Hepatocyte (in vitro differentiated cells): ENCODE measurements around the gene SDK1. TPM values are rescaled to one million over a fixed set of nuclear protein-coding genes. Genes with fewer than 3 reads are reported as not detected.

ENCODE experiments used
- DNase-seq: peaks from one replicate; pipeline ENCODE4 v3.0.0-alpha.2; 2016; ENCODE audit warnings: low spot score
- H2AFZ ChIP-seq: fragments of 200-600 bp; sonication (generic); 2 replicates; pipeline ENCODE4 v1.6.0; 2016; ENCODE audit warnings: antibody characterized with exemption, mild to moderate bottlenecking
- H3K27ac ChIP-seq: fragments of 200-600 bp; sonication (generic); 2 replicates; pipeline ENCODE4 v1.5.1; 2016; ENCODE audit warnings: mild to moderate bottlenecking
- H3K27me3 ChIP-seq: fragments of 200-600 bp; sonication (generic); 2 replicates; pipeline ENCODE4 v1.6.1; 2016
- H3K36me3 ChIP-seq: fragments of 200-600 bp; sonication (generic); replicated peaks from 2 replicates; pipeline ENCODE4 v1.5.1; 2016; ENCODE audit warnings: low read depth; ENCODE audit not compliant: insufficient read depth
- H3K4me1 ChIP-seq: fragments of 200-600 bp; sonication (generic); 2 replicates; pipeline ENCODE4 v1.5.1; 2016; ENCODE audit warnings: mild to moderate bottlenecking, moderate library complexity; ENCODE audit not compliant: insufficient read depth
- H3K4me2 ChIP-seq: fragments of 200-600 bp; sonication (generic); 2 replicates; pipeline ENCODE4 v1.6.0; 2016
- H3K4me3 ChIP-seq: fragments of 200-600 bp; sonication (generic); 2 replicates; pipeline ENCODE4 v1.5.1; 2016; ENCODE audit warnings: mild to moderate bottlenecking
- H3K79me2 ChIP-seq: fragments of 200-600 bp; sonication (generic); 2 replicates; pipeline ENCODE4 v1.6.0; 2017; ENCODE audit warnings: mild to moderate bottlenecking
- H3K9me2 ChIP-seq: fragments of 200-600 bp; sonication (generic); replicated peaks from 2 replicates; pipeline ENCODE4 v1.6.0; 2017; ENCODE audit warnings: mild to moderate bottlenecking; ENCODE audit not compliant: insufficient read depth
- H3K9me3 ChIP-seq: fragments of 200-600 bp; sonication (generic); 2 replicates; pipeline ENCODE4 v1.5.1; 2016; ENCODE audit warnings: low read depth, mild to moderate bottlenecking
- H4K20me1 ChIP-seq: fragments of 200-600 bp; sonication (generic); 2 replicates; pipeline ENCODE4 v1.6.0; 2016; ENCODE audit warnings: mild to moderate bottlenecking; ENCODE audit not compliant: insufficient read depth, poor library complexity, severe bottlenecking
- EZH2 ChIP-seq: fragments of 200-600 bp; sonication (generic); IDR thresholded peaks from 2 replicates; pipeline ENCODE4 v1.6.1; 2016; ENCODE audit warnings: antibody characterized with exemption, mild to moderate bottlenecking, borderline replicate concordance
- EZH2phosphoT487 ChIP-seq: fragments of 200-600 bp; sonication (generic); IDR thresholded peaks from one replicate; pipeline ENCODE4 v1.6.1; 2018; ENCODE audit warnings: antibody characterized with exemption, mild to moderate bottlenecking, low read depth, moderate library complexity; ENCODE audit not compliant: unreplicated experiment, severe bottlenecking
- WGBS: methylation state at CpG from one replicate; pipeline ENCODE4 v1.1.6; 2016; ENCODE audit warnings: low lambda C conversion rate; ENCODE audit errors: missing lambda C conversion rate; 5-methylcytosine and 5-hydroxymethylcytosine counted together
- polyA plus RNA-seq: library from polyadenylated mRNA; unstranded; fragments of >200 nt; fragmentation: Nextera tagmentation; extraction: Ambion mirVana; gene quantifications from 2 replicates; pipeline ENCODE4 v1.2.1, GENCODE V29; 2016
- total RNA-seq: library from RNA; depleted of rRNA; stranded (reverse); fragments of >200 nt; gene quantifications from 2 replicates; pipeline ENCODE4 v1.2.3, GENCODE V29; 2014
- TF ChIP-seq, protein P1 (sequence below): fragments of 200-600 bp; sonication (generic); IDR thresholded peaks from 2 replicates; pipeline ENCODE4 v1.5.1; 2016; ENCODE audit warnings: antibody characterized with exemption, mild to moderate bottlenecking; ENCODE audit not compliant: poor library complexity

SDK1 gene
- total and polyA plus RNA-seq, 2 experiments from 2014 or later, result 4.3 to 10.0 TPM

DNA sequence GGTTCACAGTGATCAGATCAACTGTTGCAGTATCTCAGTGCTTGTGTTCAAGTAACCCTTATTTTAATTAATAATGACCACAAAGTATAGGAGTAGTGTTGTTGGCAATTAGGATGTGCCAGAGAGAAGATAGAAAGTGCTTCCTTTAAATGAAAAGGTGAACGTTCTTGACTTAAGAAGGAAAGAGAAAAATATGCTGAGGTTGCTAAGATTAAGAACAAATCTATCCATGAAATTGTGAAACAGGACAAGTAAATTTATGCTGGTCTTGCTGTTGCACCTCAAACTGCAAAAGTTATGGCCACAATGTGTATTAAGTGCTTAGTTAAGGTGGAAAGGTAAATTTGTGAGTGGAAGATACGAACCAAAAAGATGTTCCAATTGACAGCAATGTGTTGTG lies 139.5 kb downstream of the SDK1 start:
- no peak overlapping the region for H3K27ac ChIP-seq
- H3K9me2 ChIP-seq, result no peaks in the 10 kb centered on the region
- TF ChIP-seq, protein P1, sequence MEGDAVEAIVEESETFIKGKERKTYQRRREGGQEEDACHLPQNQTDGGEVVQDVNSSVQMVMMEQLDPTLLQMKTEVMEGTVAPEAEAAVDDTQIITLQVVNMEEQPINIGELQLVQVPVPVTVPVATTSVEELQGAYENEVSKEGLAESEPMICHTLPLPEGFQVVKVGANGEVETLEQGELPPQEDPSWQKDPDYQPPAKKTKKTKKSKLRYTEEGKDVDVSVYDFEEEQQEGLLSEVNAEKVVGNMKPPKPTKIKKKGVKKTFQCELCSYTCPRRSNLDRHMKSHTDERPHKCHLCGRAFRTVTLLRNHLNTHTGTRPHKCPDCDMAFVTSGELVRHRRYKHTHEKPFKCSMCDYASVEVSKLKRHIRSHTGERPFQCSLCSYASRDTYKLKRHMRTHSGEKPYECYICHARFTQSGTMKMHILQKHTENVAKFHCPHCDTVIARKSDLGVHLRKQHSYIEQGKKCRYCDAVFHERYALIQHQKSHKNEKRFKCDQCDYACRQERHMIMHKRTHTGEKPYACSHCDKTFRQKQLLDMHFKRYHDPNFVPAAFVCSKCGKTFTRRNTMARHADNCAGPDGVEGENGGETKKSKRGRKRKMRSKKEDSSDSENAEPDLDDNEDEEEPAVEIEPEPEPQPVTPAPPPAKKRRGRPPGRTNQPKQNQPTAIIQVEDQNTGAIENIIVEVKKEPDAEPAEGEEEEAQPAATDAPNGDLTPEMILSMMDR, result no peak
- TF ChIP-seq EZH2 (no peak), EZH2phosphoT487 (no peak)
- no peak overlapping the region for H3K4me2 ChIP-seq
- no peaks in the 10 kb centered on the region for H4K20me1 ChIP-seq
- H3K4me1 ChIP-seq, result no peaks in the 10 kb centered on the region
- no peaks in the 10 kb centered on the region for H3K79me2 ChIP-seq
- H3K36me3 ChIP-seq, result no peaks in the 10 kb centered on the region
- H3K27me3 ChIP-seq, result no peaks in the 10 kb centered on the region
- no peaks in the 10 kb centered on the region for H3K9me3 ChIP-seq
- 49% methylated on average over 2 of the region's 2 CpGs for WGBS
- no peak for DNase-seq
- H3K4me3 ChIP-seq, result no peak overlapping the region
- no peak overlapping the region for H2AFZ ChIP-seq

DNA sequence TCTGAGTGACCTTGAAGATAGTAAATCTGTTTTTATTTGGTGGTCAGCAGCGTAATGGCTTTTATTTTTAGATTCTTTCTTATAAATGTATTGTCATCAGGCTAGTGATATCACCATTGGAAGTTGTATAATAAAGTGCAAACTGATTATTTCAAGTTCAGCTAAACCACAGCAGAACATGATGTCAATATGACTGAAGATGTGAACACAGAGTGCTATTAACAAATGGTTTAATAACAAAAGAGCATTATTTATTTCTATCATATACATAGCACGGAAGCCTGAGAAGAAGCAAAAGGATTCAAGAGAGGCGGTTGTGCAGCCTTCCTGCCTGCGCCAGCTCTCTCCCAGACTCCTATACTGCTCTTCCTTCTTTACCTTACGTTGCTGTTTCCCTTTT lies 142.7 kb downstream of the SDK1 start:
- Histone ChIP-seq H3K27me3 (no peaks in the 10 kb centered on the region), H3K4me3 (no peak overlapping the region), H3K9me2 (no peaks in the 10 kb centered on the region), H3K36me3 (no peaks in the 10 kb centered on the region), H3K4me2 (no peak overlapping the region), H4K20me1 (no peaks in the 10 kb centered on the region), H3K79me2 (no peaks in the 10 kb centered on the region), H2AFZ (no peak overlapping the region), H3K4me1 (peaks cover under 1% of the 10 kb centered on the region), H3K9me3 (no peaks in the 10 kb centered on the region), H3K27ac (no peak overlapping the region)
- TF ChIP-seq EZH2phosphoT487 (no peak), EZH2 (no peak)
- TF ChIP-seq, protein P1, result no peak
- WGBS, result 84% methylated on average over 5 of the region's 5 CpGs
- no peak for DNase-seq

DNA sequence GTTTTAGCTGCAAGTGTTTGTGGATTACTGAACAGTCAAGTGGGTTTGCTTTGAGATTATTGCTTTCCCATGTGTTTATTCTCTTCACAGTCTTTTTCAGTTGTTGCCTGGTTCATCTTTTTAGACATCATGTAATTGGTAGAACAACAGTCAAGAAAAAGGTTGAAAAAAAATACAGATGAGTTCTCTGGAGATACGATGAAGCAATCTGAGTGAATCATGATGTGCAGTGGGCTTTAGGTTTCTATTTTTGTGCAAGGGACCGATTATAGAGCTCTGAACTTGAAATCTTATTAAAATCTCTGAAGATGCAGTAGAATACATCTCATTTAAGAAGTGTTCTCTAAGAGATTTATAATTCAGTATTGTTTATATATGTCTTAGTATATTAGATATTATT lies 145.7 kb downstream of the SDK1 start:
- 90% methylated on average over 2 of the region's 2 CpGs for WGBS

More for the DNA sequence above, 145.7 kb downstream of the SDK1 start:
- Histone ChIP-seq H3K4me1 (peaks cover 6% of the 10 kb centered on the region), H3K36me3 (no peaks in the 10 kb centered on the region), H3K79me2 (no peaks in the 10 kb centered on the region), H3K4me3 (no peak overlapping the region), H3K9me2 (no peaks in the 10 kb centered on the region), H3K4me2 (no peak overlapping the region), H3K27me3 (no peaks in the 10 kb centered on the region), H3K9me3 (no peaks in the 10 kb centered on the region), H3K27ac (no peak overlapping the region), H2AFZ (no peak overlapping the region), H4K20me1 (no peaks in the 10 kb centered on the region)
- no peak for DNase-seq
- TF ChIP-seq, protein P1, result no peak
- no peak for TF ChIP-seq EZH2
- TF ChIP-seq EZH2phosphoT487, result no peak
